SIG-M5 treated with dmso at 0.1 percent for 504 hours (cell line): ENCODE data around the gene NR0B2.
"Not testable (repeated sequence)": the region's sequence is repeated elsewhere in the genome, so short reads cannot be mapped to it uniquely, and the experiment has no call there.

Source experiments
- DNase-seq: peaks from one replicate; lab custom pipeline; 2025; ENCODE audit not compliant: unreplicated experiment; lab: John Stamatoyannopoulos, UW

Gene NR0B2

DNA sequence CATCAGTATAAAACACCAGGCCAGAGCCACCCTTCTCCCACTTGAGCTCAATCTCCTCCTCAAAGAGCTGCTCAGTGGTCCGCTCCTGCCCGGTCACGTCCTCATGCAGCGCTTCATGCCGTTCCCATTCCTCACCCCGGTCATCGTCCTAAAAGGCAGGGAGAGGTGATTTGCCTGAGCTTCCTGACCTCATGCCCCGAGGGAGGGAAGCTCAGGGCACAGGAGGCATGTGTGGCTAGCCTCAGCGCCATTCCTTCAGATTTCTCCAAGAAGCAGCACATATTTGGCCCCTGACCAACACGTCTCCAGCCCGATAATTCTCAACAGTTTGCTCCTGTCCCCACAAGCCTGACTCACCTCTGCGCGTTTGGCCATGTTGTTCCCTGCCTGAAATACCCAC is 19.5 kb downstream of the NR0B2 start:
- no peak for DNase-seq

- no peak for DNase-seq
Measured at GRCh38 chr1:26890467-26890796, 23.3 kb downstream of the NR0B2 start.

GRCh38 chr1:26889551-26890466 is 24.0 kb downstream of the NR0B2 start, which contains the start of gene GPN2:
Gene GPN2 (minus strand): TSS chr1:26890283. CDS start chr1:26890096, 187 bp downstream.
- peak; percentile 66 for DNase-seq

GRCh38 chr1:26888231-26888630 is 25.5 kb downstream of the NR0B2 start:
- DNase-seq: no peak

DNA sequence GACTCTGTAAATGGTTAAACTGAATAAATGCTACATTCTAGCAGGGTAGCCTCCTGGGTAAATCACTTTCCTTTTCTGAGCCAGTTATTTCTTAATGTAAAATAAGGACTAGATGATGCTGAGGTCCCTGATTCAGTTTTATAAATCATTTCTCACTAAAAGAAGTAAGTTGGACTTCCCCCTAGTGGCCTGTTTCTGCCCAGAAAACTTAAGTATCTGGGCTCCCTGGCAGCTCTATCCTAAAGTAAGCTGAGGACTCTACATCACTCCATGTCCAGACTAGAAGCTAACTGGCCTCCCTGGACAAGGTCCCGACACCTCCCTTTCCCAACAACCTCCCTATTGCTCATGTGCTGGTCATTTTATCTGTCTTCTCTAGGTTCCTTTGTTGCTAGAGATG is 26.6 kb downstream of the NR0B2 start:
- peak; percentile 35 for DNase-seq

- DNase-seq: no peak
Measured at GRCh38 chr1:26882696-26883463, 30.9 kb downstream of the NR0B2 start.

- DNase-seq: not testable (repeated sequence)
Measured at GRCh38 chr1:26881611-26882010, 32.2 kb downstream of the NR0B2 start.

- no peak for DNase-seq
Measured at GRCh38 chr1:26879793-26880192, 34.0 kb downstream of the NR0B2 start.

DNA sequence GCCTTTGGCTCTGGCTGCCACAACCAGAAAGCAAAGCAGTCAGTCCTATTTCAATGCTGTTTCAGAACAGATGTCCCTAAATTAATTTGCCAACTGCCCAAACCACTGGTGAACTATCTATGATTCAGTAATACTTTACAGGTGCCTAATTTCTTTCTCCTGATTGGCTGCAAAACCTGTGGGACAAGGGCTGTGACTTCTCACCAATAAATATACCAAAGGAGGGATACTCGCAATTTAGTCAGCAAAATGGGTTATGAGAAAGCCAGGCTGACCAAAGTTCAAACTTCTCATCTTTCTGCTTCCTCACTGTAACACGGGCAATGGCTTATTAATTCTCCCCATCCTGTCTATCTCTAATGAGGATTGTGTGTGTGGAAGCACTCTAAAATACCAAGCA is 36.4 kb downstream of the NR0B2 start:
- no peak for DNase-seq

GRCh38 chr1:26874896-26875295 is 38.9 kb downstream of the NR0B2 start:
- DNase-seq: no peak

DNA sequence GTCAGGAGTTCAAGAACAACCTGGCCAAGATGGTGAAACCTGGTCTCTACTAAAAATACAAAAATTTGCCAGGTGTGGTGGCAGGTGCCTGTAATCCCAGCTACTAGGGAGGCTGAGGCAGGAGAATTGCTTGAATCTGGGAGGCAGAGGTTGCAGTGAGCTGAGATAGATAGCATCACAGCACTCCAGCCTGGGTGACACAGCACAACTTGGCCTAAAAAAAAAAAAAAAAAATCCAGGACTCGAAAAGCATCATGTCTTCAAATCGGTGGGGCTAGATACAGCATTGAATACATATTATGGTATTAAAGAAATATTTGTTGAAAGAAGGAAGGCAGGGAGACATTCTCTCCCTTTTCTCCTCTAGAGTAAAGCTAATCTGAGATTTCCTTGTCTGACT is 40.7 kb downstream of the NR0B2 start:
- DNase-seq: not testable (repeated sequence)

- DNase-seq: peak; percentile 95
Measured at GRCh38 chr1:26864610-26865480, 48.9 kb downstream of the NR0B2 start.

GRCh38 chr1:26863685-26864077 is 50.1 kb downstream of the NR0B2 start:
- DNase-seq: no peak

GRCh38 chr1:26862781-26863684 is 50.7 kb downstream of the NR0B2 start, which contains the start of gene SFN:
Gene SFN (plus strand): TSS chr1:26863149. CDS start chr1:26863213, 64 bp downstream.
- peak; percentile 47 for DNase-seq

DNA sequence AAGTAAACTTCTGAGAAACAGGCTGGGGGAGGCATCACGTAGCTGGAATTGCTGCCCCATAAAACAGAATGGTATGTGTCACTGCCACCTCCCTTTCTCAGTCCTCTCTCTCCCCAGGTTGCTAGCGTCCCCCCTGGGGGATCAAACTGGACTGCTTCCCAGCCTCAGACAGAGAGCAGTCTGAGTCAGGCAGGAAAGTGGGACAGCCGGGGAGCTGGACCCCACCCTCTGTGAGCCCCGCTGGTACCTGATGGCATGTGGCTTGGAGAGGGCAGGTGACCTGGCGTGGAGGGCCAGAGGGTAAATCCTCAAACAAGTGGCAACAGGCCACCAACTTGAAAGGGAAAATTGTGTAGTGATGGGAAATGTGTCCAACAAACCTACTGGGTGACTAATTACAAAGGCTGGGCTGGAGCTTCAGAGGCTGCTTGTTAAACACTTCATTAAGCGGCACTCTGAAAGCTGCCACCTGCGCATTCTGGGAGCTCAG is 51.8 kb downstream of the NR0B2 start:
- DNase-seq: no peak
